ENCODE measurements around the gene SMO. TPM values are rescaled to one million over a fixed set of nuclear protein-coding genes. Genes with fewer than 3 reads are reported as not detected.

The SMO gene
- total RNA-seq, 1 donor from 2014 or later, result 20.1 TPM

DNA sequence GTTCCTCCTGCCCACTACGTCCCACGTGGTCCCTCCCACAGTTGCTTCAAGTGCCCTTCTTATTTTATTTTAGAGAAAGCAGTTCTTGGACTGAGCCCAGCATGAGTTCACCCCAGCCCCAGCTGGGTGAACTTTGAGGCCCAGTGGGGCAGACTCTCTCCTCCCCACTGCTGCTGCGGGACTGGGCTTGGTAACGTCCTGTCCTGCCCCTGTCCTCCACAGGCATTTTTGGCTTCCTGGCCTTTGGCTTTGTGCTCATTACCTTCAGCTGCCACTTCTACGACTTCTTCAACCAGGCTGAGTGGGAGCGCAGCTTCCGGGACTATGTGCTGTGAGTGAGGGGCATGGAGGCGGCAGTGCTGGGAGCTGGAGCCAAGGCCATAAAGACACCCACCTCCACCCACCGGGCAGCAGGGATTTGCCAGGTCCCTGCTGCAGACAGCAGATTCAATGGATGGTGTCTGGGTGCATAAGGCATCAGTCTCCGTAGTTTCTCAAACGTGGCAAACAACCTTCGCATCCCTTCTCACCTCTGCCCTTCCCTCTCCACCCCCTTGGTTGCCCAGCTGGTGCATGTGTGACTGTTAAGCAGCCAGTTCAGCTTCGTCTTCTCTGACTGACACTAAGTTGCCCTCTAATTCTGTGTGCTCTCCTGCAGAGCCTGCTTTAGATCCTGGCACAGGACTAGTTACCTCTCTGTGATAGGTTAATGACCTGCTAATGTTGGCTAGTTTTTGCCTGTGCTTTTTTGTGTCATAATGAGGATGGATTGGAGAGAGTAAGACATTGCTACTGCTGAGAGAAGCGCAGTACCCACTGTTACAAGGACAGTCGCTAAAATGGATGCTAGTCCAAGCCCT lies 20.9 kb downstream of the SMO start:
- TF ChIP-seq, protein P1, sequence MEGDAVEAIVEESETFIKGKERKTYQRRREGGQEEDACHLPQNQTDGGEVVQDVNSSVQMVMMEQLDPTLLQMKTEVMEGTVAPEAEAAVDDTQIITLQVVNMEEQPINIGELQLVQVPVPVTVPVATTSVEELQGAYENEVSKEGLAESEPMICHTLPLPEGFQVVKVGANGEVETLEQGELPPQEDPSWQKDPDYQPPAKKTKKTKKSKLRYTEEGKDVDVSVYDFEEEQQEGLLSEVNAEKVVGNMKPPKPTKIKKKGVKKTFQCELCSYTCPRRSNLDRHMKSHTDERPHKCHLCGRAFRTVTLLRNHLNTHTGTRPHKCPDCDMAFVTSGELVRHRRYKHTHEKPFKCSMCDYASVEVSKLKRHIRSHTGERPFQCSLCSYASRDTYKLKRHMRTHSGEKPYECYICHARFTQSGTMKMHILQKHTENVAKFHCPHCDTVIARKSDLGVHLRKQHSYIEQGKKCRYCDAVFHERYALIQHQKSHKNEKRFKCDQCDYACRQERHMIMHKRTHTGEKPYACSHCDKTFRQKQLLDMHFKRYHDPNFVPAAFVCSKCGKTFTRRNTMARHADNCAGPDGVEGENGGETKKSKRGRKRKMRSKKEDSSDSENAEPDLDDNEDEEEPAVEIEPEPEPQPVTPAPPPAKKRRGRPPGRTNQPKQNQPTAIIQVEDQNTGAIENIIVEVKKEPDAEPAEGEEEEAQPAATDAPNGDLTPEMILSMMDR (IDR thresholded peaks at IDR 0.05; ENCODE audit: insufficient read depth, low read length, poor library complexity, severe bottlenecking), result no peak
- H3K4me3 ChIP-seq (ENCODE audit: low read depth, low read length), result no peak overlapping the region
- no peaks in the 10 kb centered on the region for H3K27me3 ChIP-seq (ENCODE audit: control insufficient read depth, insufficient read depth, low read length)
- peaks cover 3% of the 10 kb centered on the region for H3K36me3 ChIP-seq (ENCODE audit: control insufficient read depth, insufficient read depth, low read length)
- no peak for DNase-seq (ENCODE audit: low read depth)

DNA sequence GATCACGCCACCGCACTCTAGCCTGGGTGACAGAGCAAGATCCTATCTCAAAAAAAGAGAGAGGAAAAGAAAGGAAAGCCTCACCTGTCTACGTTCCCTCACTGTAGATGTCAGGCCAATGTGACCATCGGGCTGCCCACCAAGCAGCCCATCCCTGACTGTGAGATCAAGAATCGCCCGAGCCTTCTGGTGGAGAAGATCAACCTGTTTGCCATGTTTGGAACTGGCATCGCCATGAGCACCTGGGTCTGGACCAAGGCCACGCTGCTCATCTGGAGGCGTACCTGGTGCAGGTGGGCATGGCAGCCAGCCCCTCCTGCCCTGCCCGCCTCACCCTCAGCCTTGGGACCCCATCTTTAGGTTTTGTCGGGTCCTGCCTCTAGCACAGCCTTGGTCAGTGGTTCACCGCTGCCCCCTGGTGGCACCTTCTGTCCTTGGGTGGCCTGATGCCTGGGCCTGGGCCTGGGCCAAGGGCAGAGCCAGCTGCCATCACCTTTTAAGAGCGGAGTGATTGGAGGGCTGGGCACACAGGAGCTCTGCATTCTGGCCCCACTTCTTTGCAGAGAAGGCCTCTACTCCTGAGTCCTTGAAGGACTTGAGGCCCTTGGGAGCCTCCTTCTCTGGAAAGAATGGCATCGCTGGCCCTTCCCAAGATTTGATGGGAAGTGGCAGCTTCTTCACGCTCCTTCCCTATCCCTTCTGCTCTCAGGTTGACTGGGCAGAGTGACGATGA lies 22.0 kb downstream of the SMO start:
- H3K4me3 ChIP-seq (ENCODE audit: low read depth, low read length), result no peak overlapping the region
- peaks cover 2% of the 10 kb centered on the region for H3K36me3 ChIP-seq (ENCODE audit: control insufficient read depth, insufficient read depth, low read length)
- TF ChIP-seq, protein P1 (IDR thresholded peaks at IDR 0.05; ENCODE audit: insufficient read depth, low read length, poor library complexity, severe bottlenecking), result peak; percentile 89
- no peak for DNase-seq (ENCODE audit: low read depth)
- no peaks in the 10 kb centered on the region for H3K27me3 ChIP-seq (ENCODE audit: control insufficient read depth, insufficient read depth, low read length)

DNA sequence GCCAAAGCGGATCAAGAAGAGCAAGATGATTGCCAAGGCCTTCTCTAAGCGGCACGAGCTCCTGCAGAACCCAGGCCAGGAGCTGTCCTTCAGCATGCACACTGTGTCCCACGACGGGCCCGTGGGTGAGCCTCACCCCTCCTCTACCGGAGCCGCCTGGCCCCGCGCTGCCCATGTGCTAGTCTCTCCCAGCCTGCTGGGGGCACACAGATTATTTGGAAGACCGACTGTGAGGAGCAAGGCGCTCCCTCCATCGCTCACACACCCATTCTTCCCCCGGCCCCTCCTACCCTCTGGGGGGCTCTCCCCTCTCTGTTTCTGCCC lies 22.5 kb downstream of the SMO start:
- Histone ChIP-seq H3K4me3 (ENCODE audit: low read depth, low read length) (no peak overlapping the region), H3K27me3 (ENCODE audit: control insufficient read depth, insufficient read depth, low read length) (no peaks in the 10 kb centered on the region), H3K36me3 (ENCODE audit: control insufficient read depth, insufficient read depth, low read length) (peaks cover 2% of the 10 kb centered on the region)
- DNase-seq (ENCODE audit: low read depth), result no peak
- TF ChIP-seq, protein P1 (IDR thresholded peaks at IDR 0.05; ENCODE audit: insufficient read depth, low read length, poor library complexity, severe bottlenecking), result no peak

DNA sequence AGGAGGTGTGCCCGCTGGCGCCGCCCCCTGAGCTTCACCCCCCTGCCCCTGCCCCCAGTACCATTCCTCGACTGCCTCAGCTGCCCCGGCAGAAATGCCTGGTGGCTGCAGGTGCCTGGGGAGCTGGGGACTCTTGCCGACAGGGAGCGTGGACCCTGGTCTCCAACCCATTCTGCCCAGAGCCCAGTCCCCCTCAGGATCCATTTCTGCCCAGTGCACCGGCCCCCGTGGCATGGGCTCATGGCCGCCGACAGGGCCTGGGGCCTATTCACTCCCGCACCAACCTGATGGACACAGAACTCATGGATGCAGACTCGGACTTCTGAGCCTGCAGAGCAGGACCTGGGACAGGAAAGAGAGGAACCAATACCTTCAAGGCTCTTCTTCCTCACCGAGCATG lies 23.7 kb downstream of the SMO start:
- Histone ChIP-seq H3K36me3 (ENCODE audit: control insufficient read depth, insufficient read depth, low read length) (peaks cover 2% of the 10 kb centered on the region), H3K27me3 (ENCODE audit: control insufficient read depth, insufficient read depth, low read length) (no peaks in the 10 kb centered on the region), H3K4me3 (ENCODE audit: low read depth, low read length) (no peak overlapping the region)
- TF ChIP-seq, protein P1 (IDR thresholded peaks at IDR 0.05; ENCODE audit: insufficient read depth, low read length, poor library complexity, severe bottlenecking), result no peak
- DNase-seq (ENCODE audit: low read depth), result no peak

DNA sequence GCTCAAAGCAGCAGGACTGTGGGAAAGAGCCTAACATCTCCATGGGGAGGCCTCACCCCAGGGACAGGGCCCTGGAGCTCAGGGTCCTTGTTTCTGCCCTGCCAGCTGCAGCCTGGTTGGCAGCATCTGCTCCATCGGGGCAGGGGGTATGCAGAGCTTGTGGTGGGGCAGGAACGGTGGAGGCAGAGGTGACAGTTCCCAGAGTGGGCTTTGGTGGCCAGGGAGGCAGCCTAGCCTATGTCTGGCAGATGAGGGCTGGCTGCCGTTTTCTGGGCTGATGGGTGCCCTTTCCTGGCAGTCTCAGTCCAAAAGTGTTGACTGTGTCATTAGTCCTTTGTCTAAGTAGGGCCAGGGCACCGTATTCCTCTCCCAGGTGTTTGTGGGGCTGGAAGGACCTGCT lies 24.2 kb downstream of the SMO start:
- Histone ChIP-seq H3K27me3 (ENCODE audit: control insufficient read depth, insufficient read depth, low read length) (no peaks in the 10 kb centered on the region), H3K4me3 (ENCODE audit: low read depth, low read length) (no peak overlapping the region), H3K36me3 (ENCODE audit: control insufficient read depth, insufficient read depth, low read length) (peaks cover 2% of the 10 kb centered on the region)
- TF ChIP-seq, protein P1 (IDR thresholded peaks at IDR 0.05; ENCODE audit: insufficient read depth, low read length, poor library complexity, severe bottlenecking), result no peak
- DNase-seq (ENCODE audit: low read depth), result no peak

Measured in kidney epithelial cell (primary cell).